HL-60 (cell line): ENCODE data around the gene TMEM128.

Experiments
- DNase-seq, 2 experiments: peaks; one replicate each; pipeline ENCODE4 v3.0.0-alpha.2; 2010 to 2020; ENCODE audit warnings: low read depth in 1 of 2, low spot score in 1 of 2
- H3K27ac ChIP-seq: fragments of 250-450 bp; sonication (Bioruptor Pico); replicated peaks from 2 replicates; pipeline ENCODE4 v1.5.1; 2020; ENCODE audit warnings: mild to moderate bottlenecking, moderate library complexity
- H3K27me3 ChIP-seq: fragments of 250-450 bp; sonication (Bioruptor Pico); 2 replicates; pipeline ENCODE4 v1.5.1; 2021; ENCODE audit warnings: mild to moderate bottlenecking, moderate library complexity; ENCODE audit not compliant: insufficient read depth, poor library complexity, severe bottlenecking
- H3K4me3 ChIP-seq: replicated peaks from 2 replicates; pipeline ENCODE4 v1.5.1; 2011; ENCODE audit warnings: mild to moderate bottlenecking, control low read depth, low read length; ENCODE audit not compliant: insufficient read depth
- GABPA ChIP-seq: IDR thresholded peaks from 2 replicates; pipeline ENCODE4 v1.6.1; 2012; ENCODE audit warnings: low read depth
- POLR2AphosphoS5 ChIP-seq: IDR thresholded peaks from 2 replicates; pipeline ENCODE4 v1.6.1; 2012; ENCODE audit warnings: low read depth
- SPI1 ChIP-seq: IDR thresholded peaks from 2 replicates; pipeline ENCODE4 v1.6.1; 2012; ENCODE audit warnings: low read depth, mild to moderate bottlenecking, borderline replicate concordance
- TF ChIP-seq, protein P1 (sequence below): IDR thresholded peaks from one replicate; pipeline ENCODE4 v1.5.1; 2011; ENCODE audit warnings: low read length, control low read depth, inconsistent platforms; ENCODE audit not compliant: insufficient read depth
- TF ChIP-seq, protein P2 (sequence below): IDR thresholded peaks from 2 replicates; pipeline ENCODE4 v1.6.1; 2012; ENCODE audit warnings: low read depth; ENCODE audit not compliant: insufficient replicate concordance

Gene TMEM128

DNA sequence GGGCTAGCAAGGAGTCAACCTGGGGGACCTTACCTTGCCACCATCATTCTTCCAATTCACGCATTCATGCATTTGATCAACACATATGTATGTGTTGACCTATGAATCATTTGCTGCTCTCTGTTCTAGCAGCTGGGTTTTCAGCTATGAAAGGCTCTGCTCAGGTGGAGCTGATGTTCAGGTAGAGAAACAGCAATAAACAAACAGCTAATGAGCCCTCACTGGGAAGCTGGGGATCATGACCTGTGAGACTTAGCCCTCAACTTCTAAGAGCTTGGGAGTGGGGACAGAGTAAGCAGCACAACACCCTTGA, 19.7 kb downstream of the TMEM128 start:
- H3K4me3 ChIP-seq: no peak overlapping the region
- peaks cover 7% of the 10 kb centered on the region for H3K27me3 ChIP-seq
- no peak for DNase-seq
- no peak overlapping the region for H3K27ac ChIP-seq
- TF ChIP-seq, protein P1, sequence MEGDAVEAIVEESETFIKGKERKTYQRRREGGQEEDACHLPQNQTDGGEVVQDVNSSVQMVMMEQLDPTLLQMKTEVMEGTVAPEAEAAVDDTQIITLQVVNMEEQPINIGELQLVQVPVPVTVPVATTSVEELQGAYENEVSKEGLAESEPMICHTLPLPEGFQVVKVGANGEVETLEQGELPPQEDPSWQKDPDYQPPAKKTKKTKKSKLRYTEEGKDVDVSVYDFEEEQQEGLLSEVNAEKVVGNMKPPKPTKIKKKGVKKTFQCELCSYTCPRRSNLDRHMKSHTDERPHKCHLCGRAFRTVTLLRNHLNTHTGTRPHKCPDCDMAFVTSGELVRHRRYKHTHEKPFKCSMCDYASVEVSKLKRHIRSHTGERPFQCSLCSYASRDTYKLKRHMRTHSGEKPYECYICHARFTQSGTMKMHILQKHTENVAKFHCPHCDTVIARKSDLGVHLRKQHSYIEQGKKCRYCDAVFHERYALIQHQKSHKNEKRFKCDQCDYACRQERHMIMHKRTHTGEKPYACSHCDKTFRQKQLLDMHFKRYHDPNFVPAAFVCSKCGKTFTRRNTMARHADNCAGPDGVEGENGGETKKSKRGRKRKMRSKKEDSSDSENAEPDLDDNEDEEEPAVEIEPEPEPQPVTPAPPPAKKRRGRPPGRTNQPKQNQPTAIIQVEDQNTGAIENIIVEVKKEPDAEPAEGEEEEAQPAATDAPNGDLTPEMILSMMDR: no peak
- TF ChIP-seq, protein P2, sequence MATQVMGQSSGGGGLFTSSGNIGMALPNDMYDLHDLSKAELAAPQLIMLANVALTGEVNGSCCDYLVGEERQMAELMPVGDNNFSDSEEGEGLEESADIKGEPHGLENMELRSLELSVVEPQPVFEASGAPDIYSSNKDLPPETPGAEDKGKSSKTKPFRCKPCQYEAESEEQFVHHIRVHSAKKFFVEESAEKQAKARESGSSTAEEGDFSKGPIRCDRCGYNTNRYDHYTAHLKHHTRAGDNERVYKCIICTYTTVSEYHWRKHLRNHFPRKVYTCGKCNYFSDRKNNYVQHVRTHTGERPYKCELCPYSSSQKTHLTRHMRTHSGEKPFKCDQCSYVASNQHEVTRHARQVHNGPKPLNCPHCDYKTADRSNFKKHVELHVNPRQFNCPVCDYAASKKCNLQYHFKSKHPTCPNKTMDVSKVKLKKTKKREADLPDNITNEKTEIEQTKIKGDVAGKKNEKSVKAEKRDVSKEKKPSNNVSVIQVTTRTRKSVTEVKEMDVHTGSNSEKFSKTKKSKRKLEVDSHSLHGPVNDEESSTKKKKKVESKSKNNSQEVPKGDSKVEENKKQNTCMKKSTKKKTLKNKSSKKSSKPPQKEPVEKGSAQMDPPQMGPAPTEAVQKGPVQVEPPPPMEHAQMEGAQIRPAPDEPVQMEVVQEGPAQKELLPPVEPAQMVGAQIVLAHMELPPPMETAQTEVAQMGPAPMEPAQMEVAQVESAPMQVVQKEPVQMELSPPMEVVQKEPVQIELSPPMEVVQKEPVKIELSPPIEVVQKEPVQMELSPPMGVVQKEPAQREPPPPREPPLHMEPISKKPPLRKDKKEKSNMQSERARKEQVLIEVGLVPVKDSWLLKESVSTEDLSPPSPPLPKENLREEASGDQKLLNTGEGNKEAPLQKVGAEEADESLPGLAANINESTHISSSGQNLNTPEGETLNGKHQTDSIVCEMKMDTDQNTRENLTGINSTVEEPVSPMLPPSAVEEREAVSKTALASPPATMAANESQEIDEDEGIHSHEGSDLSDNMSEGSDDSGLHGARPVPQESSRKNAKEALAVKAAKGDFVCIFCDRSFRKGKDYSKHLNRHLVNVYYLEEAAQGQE: no peak

DNA sequence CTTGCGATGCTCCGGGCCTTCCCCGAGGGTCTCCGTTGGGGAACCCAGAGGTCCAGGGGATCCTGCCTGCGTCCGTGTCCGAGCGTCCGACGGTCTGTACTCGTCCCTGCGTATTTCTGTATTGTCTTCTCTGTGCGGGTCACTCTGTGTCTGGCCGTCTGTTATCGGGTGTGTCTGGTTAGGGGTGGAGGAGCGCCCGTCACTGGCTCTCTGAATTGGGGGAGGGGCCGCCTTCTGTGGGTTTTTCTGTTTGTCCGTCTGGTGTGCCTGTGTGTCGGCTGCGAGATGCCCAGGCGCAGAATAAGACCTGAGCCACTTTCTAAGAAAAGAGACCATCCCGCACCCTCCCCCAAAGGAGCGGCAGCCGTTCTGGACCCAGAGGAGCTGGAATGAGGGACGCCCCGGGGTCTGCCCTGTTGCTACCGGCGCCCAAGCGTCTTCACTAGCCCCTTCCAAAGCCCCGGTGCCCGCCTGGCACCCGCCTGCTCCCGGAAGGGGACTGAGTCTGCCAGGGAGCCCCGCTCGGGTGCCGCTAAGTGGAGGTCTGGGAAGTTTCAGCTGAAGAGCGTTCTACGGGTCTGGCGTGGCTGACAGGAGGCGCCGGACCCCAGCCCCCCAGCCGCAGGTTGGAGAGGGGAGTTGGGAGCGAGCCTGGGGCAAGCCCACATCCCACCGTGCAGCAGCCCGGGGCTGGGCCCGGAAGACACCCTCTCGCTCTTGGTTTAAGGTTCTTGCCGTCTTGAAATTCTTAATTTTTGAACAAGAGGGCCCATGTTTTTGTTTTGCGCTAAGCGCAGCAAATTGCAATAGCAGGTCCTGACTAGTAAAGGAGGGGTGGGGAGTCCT, 20.3 kb downstream of the TMEM128 start:
- TF ChIP-seq, protein P1: no peak
- TF ChIP-seq SPI1: no peak
- TF ChIP-seq, protein P2: no peak
- TF ChIP-seq GABPA: no peak
- no peak for TF ChIP-seq POLR2AphosphoS5
- DNase-seq: no peak
- H3K27ac ChIP-seq: no peak overlapping the region
- no peak overlapping the region for H3K4me3 ChIP-seq
- H3K27me3 ChIP-seq: peaks cover 7% of the 10 kb centered on the region

DNA sequence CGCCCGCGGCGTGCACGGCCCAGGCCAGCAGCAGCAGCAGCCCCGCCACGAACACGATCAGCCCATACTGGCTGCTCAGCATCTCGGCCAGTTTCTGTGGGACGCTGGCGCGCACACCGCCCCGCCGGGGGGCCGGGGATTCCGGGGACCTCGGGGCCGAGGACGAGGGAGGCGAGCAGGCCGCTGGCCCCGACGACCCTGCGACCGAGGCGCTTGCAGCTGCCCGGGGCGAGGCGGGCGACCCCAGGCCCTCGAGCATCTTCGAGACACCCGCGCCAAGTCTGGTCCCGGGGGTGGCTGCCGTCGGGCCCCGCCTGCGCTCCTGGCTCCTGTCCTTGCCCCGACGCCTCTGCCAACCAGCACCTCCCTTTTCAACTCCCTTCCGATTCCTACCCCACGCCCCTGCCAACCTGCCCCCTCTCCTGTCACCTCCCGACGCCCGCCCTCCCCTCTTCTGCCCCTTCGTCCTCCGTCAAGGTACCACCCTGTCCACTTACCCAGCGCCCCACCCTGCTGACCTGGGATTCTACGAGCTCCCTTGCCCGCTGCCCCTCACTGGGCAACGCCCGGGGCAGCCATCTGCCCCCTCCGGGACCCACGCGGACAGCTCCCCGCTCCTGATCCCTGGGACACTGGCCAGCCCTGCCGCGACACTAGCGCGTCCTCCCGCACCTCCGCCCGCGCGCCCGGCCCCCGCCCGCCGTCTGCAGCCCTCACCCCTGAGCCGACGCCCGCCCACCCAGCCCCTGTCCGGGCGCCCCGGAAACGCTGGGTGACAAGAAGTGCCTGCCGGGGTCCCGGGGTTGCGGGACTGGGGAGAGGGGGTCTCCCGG, 21.2 kb downstream of the TMEM128 start, which contains the start of gene OTOP1:
Gene OTOP1, minus strand, starts transcription at position 324 of the 833 bp plus-strand sequence. Its CDS starts 65 bp downstream, at position 259.
- TF ChIP-seq GABPA (no peak), SPI1 (no peak), POLR2AphosphoS5 (no peak)
- TF ChIP-seq, protein P2: no peak
- TF ChIP-seq, protein P1: no peak
- no peak for DNase-seq
- H3K27me3 ChIP-seq: peaks cover 7% of the 10 kb centered on the region
- H3K27ac ChIP-seq: no peak within 1 kb of the TSS
- no peak within 1 kb of the TSS for H3K4me3 ChIP-seq
